8988T (cell line): Measurements from ENCODE around the gene TASP1.
"Not testable (repeated sequence)": the region's sequence is repeated elsewhere in the genome, so short reads cannot be mapped to it uniquely, and the experiment has no call there.

ENCODE experiments used
- DNase-seq: peaks from one replicate; pipeline ENCODE4 v3.0.0; 2011

TASP1 gene

GRCh38 chr20:13648291-13649228, 9.8 kb upstream of the TASP1 start:
- DNase-seq = no peak

- no peak for DNase-seq
Observed at GRCh38 chr20:13644010-13644409, 5.3 kb upstream of the TASP1 start.

GRCh38 chr20:13639150-13639497, 392 bp upstream of the TASP1 start:
- DNase-seq = no peak

GRCh38 chr20:13638162-13638495, 603 bp downstream of the TASP1 start:
- no peak for DNase-seq

GRCh38 chr20:13632431-13632830, 6.3 kb downstream of the TASP1 start:
- DNase-seq = no peak

GRCh38 chr20:13627525-13627924, 11.2 kb downstream of the TASP1 start:
- not testable (repeated sequence) for DNase-seq

- DNase-seq = no peak
Observed at GRCh38 chr20:13626724-13627123, 12.0 kb downstream of the TASP1 start.

- no peak for DNase-seq
Observed at GRCh38 chr20:13625304-13625979, 13.3 kb downstream of the TASP1 start.

- not testable (repeated sequence) for DNase-seq
Observed at GRCh38 chr20:13619415-13619814, 19.3 kb downstream of the TASP1 start.

- DNase-seq = not testable (repeated sequence)
Observed at GRCh38 chr20:13618456-13618855, 20.3 kb downstream of the TASP1 start.

- not testable (repeated sequence) for DNase-seq
Observed at GRCh38 chr20:13617585-13617984, 21.1 kb downstream of the TASP1 start.

- not testable (repeated sequence) for DNase-seq
Observed at GRCh38 chr20:13616713-13617112, 22.0 kb downstream of the TASP1 start.

GRCh38 chr20:13613917-13614316, 24.8 kb downstream of the TASP1 start:
- DNase-seq = no peak

GRCh38 chr20:13611611-13612125, 27.1 kb downstream of the TASP1 start:
- no peak for DNase-seq

- no peak for DNase-seq
Observed at GRCh38 chr20:13610184-13610583, 28.5 kb downstream of the TASP1 start.

GRCh38 chr20:13608066-13608465, 30.7 kb downstream of the TASP1 start:
- DNase-seq = no peak

- DNase-seq = not testable (repeated sequence)
Observed at GRCh38 chr20:13593423-13593822, 45.3 kb downstream of the TASP1 start.

GRCh38 chr20:13588049-13588448, 50.7 kb downstream of the TASP1 start:
- no peak for DNase-seq

GRCh38 chr20:13587370-13587769, 51.4 kb downstream of the TASP1 start:
- no peak for DNase-seq

- DNase-seq = no peak
Observed at GRCh38 chr20:13586133-13586532, 52.6 kb downstream of the TASP1 start.

GRCh38 chr20:13581451-13581850, 57.3 kb downstream of the TASP1 start:
- DNase-seq = no peak

GRCh38 chr20:13580707-13581106, 58.0 kb downstream of the TASP1 start:
- DNase-seq = no peak

GRCh38 chr20:13574071-13574470, 64.7 kb downstream of the TASP1 start:
- no peak for DNase-seq

GRCh38 chr20:13571662-13572061, 67.1 kb downstream of the TASP1 start:
- no peak for DNase-seq
